Measurements from ENCODE around the gene PLSCR3.

Gene PLSCR3

DNA sequence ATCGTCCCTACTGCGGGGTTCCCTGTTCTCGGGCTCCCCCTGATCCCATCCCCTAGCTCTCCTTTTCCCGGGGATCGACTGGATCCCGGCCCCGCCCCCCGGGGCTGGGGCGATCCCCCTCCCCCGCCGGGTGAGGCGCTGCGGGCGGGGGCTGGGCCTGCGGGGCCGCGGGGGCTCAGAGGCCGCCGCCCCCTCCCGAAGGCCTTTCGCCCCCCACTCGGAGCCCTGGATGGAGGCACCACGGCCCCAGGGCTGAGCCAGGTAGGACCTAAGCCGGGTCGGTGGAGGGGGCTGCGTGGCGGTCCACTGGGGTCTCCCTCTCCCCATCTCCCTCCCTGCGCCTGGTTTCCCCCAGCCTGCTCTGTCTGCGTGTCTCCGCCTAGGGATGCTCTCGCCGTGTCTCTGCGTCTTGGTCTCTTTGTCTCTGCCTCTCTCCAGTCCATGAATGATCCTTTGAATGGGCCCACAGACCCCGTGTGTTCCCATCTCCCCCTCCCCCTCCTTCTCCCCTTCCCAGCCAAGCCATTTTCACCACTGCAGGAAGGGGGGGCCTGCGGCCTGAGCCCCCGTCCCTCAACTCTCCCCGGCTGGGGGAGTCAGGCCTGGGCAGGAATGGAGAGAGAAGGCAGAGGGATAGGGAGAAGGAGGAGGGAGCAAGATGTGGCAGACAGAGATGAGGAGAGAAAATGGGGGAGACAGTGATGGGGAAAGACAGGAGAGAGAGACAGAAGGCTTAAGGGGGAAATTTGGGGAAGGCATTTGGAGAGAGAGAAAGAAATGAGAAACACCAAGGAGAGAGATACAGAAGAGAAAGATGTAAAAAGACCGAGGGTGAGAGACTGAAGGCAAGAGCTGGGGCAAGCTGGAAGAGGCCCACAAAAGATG lies 11.3 kb upstream of the PLSCR3 start:
- no peak for DNase-seq

DNA sequence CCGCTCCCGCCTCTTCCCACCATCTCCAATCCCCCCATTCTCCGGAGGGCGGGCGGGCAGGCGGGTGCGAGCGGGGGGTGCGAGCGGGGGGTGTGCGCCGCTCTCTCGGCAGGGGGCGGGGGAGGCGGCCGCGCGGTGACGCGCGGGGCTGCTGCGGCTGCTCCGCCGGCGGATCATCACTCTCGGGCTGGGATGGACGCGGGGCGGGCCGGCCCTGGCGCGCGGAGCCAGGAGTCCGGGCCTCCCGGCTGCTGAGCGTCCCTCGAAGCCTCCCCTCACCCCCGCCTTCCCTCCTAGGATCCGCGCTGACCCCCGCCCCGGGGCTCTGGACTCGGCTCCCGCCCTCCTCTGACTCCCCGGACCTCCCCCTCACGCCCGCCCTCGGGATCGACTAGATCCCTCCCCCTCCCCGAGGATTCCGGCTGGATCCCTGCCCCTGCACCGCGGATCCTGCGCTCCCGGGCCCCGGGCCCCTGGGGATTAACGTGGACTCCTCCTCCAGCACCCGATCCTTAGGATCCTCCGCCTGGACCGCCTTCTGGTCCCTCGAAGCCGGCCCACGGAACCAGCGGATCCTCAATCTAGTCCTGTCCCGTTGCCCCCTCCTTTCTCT lies 10.5 kb upstream of the PLSCR3 start:
- peak; percentile 71 for DNase-seq

DNA sequence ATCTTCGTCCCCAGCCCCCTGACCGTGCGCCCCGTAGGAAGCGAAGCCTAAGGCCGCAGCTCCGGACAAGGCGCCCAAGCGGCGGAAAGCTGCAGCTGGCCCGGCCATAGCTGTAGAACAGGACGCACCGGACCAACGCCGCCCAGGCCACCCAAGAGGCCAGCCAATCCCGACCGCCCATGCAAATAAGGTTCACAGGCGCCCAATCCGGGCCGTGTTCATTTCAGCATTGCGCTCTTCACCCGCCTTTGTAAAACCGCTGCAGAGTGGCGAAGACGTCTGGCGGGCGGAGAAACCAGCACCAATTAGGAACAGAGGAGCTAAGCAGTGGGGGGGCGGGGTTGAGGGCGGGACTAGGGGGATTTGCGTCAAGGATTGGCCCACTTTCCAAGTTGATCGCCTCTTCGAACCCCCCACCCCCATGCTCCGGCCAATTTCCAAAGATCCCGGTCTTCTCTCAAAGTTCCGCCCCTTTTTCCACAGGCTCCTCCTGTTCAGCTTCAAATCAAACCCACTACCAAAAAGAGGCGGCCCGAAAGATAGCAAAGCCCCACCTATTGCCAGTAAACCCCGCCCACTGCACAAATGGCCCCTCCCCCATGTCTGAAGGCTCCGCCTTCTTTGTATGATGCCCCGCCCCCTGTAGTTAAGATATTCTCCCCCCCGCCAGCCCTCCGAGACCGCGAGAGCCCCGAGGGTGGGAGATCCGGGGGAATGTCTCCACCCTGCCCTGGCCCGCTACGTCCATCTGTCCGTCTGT lies 9.8 kb upstream of the PLSCR3 start, which contains the start of gene TMEM256:
TMEM256 (minus strand) TSS at position 121 of the 760 bp plus-strand sequence; CDS start at position 108, 13 bp downstream.
- peak; percentile 99 for DNase-seq

DNA sequence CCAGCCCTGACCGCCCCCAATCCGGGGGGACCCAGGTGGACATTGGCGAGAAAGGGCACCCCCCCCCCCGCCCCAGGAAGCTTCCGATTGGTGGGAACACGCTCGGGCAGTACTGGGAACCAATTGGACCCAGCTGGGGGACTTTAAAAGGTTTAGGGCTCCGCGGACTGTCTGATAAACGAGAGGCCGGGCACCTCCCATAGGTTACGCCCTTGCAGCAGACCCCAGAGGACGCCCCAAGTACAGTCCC lies 9.3 kb upstream of the PLSCR3 start:
- DNase-seq: no peak

DNA sequence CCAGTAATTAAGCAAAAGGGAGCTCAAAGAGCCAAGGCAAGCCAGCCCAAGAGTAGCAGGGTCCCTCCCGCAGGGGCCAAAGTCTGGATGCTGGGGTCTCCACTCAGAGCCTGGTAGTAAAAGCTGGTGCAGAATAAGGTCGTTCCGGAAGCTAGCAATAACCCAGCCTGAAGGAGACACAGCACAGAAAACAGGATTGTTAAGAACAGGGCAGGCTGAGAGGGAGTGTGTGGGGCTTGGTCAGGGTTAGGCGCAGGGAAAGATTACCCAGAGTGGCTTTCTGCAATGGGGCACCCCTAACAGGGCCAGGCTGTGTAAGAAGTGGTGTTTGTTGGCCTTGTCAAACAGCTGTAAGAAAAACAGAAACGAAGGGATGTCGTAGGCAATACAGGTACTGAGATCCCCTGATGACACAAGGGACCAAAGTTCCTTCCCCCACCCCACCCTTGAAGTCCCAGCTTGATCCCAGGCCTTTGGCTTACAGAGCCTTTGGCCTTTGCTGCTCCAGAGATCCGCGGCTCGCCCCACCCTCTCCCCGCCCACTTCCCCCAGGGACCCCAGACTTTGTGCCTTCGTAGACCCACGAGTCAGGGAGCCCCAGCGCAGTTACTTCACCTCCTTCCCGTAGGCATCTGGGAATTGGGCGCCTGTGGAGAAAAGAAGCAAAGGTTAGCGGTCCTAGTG lies 8.9 kb upstream of the PLSCR3 start:
- no peak for DNase-seq

DNA sequence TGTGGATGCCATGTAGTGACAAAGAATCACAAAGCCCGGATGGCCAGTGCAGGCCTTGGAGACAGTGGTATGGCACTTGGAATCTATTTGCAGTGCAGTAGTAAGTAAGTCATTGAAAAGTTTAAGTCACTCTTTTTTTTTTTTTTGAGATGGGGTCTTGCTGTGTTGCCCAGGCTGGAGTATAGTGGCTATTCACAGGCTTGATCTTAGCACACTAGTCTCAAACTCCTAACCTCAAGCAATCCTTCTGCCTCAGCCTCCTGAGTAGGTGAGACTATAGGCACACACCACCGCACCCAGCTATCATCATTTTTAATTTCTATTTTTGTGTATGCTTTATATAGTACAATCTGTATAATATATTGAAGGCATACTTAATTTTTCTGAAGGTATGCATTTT lies 4.3 kb upstream of the PLSCR3 start:
- DNase-seq: peak; percentile 18

DNA sequence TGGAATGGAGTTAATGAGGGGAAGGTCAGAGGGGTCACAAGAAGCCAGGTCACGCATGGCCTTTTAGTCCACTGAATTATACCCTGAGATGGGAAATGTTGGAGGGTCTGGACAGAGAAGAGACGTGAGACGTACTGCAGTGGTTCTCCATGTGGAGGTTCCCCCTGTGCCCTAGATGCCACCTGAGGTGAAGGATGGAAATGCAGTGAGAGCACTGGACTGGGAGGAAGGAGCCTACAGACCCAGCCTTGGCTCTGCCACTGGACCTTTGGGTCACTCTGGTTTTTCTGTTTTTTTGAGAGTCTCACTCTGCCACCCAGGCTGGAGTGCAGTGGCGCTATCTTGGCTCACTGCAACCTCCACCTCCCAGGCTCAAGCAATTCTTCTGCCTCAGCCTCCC lies 1.8 kb upstream of the PLSCR3 start:
- DNase-seq: peak; percentile 26

DNA sequence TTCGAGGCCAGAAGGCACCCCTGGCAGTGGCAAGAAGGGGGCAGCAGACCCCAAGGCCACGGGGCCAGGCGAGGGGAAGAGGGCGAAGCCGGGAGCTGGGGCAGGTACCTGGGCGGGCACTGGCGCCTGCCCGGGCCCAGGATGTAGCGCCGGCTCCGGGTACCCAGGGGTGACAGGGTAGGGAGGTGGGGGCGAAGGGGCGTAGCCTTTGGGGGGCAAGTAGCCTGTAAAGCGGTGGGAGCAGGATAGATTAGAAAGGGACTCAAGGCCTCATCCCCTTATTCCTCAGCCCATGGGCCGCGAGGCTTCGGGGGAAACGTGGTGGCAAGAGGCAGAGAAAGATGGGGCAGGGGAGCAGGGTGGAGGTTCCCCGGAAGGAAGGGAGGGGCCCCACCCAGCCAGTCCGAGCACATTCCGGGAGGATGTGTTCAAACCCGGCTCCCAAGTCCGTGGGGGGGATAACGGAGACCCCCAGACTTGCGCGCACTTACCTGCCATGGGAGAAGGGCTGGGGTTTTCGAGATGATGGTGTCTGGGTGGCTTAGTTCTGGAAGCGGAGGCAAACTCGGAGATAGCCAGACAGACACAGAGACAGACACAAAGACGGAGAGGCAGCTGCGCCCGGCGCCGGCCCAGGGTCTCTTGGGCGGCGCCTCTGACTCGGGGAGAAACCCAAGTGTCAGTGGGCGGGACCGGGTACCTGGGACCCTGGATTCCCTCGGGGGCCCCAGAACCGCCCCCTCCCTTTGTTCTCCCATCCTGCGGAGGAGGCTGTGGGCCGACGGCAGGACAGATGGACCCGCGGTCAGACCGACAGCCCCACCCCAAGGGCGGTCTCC lies 493 bp downstream of the PLSCR3 start:
- DNase-seq: no peak

DNA sequence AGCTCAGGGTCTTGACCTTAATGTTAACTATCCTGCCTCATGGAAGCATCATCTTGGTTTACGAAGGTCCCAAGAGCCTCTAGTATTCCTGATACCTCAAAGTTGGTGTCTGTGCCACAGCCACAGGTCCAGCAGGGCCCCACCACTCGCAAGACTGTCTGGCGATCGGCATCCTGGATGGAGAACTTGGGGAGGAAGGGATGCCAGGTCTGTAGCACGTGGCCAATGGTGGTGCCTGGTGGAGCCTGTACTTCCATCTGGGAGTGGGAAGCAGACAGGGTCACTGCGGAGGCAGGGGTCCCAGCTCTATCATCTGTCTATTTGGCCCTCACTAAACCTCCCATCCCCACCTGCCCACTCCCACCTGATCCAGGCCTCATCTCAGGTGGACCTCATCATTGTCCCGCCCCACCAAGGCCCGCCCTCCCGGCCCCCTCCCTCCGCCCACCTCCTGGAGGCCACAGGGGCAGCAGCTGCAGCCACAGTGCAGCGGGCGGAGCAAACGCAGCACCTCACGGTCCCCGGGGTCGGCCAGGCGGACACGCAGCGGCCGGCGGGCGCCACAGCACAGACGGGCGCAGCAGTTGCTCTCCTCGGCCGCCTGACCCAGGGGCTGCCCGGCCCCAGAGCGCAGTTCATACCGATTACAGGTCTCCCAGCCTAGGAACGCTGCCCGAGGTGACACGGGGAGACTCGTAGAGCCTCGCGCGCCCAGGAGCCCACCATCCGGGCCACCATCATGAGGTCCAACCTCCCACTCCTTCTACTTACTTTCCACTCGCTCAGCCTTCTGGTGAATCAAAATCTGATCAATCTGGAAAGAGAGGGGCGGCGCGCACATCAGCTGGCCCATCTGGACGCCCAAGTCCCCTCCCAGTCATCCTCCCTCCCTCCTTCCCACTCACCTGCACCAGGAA lies 1.4 kb downstream of the PLSCR3 start:
- DNase-seq: no peak

DNA sequence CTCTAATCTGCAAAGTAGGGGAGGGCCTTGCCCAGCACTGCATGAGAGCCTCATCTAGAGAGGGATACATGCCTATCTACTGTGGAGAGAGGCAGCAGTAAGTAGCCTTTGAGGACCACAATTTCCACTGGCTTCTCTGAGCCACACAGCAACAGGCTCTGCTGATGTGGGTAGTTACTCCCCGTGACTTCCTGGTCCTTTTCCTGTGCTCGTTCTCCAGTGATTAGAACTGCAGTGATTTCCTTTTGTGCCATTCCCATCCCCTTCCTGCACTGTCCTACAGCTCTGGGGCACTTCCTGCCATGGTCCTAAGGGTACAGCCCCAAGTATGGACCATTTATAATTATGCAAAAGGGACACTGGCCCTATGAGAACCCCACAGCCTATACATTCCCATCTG lies 3.0 kb downstream of the PLSCR3 start:
- no peak for DNase-seq

DNA sequence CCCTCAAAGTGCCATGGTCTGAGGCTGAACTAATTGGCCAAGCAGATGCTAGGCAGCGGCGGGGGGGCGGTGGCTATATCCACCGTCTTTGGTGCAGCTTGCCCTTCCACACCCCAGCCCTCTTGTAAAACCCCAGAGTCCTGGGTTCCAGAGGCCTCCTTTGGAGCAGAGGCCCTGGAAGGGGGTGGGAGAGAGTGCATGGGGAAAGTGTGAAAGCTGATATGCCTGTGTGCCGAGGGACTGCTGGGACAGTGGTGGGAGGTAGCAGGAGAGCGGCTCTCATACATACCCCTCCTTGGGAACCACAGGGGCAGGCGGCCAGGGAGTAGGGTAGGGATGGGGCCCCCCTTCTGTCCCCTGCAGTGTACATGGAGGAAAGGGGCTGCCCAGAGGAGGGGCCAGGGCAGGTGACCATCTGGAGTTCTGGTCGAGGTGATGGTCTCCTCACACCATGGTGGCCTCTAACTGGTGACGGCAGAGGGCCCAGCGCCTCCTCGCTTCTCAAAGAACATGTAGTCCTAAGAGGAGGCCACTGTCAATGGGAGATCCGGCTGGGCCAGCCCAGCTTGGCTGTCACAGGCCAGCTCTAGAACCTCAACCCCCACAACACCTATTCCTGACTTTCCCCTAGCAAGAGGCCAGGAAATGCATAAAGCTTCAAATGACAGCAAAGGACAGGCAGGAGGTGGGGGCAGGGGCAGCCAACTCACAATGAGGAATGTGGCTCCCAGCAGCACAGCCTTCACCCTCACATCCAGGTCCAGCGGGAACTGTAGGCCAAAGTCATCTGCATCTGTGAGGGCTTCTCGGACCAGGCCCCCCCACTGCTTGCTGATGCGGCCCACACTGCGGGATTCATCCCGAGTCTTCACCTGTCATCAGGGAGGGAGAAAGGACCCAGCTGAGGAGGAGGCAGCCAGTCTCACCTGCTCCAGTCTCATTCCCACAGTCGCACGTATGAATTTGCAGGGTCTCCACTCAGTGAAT lies 4.1 kb downstream of the PLSCR3 start:
- no peak for DNase-seq

DNA sequence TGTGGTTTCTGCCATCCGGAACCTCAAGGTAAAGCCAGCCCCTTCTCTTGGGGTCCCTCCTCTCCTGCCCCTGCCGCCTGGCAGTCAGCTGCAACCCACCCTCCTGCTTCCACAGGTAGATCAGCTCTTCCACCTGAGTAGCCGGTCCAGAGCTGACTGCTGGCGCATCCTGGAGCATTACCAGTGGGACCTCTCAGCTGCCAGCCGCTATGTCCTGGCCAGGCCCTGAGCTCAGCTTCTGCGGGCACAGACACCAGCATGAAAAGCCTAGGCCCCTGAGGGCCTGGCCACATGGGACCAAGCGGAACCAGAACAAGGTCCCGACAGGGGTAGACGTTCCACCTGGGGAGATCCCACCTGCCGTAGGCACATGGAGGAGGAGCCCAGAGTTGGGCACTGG lies 5.5 kb downstream of the PLSCR3 start:
- no peak for DNase-seq

DNA sequence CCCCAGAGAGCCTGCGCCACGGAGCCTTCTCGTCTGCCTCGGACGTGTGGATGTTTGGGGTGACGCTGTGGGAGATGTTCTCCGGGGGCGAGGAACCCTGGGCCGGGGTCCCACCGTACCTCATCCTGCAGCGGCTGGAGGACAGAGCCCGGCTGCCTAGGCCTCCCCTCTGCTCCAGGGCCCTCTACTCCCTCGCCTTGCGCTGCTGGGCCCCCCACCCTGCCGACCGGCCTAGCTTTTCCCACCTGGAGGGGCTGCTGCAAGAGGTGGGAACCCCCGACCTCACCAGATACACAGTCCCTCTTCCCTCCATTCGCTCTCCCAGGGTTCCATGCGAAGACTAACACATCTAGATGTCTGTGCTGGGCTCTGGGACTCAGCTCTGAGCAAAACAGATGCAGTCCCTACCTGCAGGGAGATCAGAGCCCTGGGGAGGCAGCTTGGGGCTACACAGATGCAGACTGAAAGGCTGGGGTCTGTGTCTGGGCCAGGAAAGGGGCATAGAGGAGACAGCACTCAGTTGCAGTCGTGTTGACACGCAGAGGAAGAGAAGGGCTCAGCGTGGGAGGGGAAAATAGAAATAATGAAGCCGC lies 9.7 kb downstream of the PLSCR3 start:
- DNase-seq: no peak

DNA sequence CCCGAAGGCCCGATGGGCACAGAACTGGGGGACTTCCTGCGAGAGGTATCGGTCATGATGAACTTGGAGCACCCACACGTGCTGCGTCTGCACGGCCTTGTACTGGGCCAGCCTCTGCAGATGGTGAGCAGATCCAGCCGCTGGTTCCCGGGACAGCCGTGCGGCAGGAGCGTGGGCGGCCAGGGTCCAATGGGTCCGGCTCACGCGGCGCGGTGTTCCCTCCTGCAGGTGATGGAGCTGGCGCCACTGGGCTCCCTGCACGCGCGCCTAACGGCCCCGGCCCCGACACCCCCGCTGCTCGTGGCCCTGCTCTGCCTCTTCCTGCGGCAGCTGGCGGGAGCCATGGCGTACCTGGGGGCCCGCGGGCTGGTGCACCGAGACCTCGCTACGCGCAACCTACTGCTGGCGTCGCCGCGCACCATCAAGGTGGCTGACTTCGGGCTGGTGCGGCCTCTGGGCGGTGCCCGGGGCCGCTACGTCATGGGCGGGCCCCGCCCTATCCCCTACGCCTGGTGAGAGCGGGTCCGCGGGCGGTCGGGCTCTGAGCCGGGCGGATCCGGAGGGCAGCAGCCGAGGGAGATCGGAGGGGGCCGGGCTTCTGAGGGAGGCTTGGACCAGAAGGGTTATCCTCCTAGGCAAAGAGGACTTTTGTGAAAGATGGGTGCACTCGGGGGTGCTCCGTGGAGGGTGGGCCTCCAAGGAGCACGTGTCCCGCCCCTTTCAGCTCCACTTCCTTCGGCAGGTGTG lies 10.4 kb downstream of the PLSCR3 start:
- DNase-seq: peak; percentile 78

DNA sequence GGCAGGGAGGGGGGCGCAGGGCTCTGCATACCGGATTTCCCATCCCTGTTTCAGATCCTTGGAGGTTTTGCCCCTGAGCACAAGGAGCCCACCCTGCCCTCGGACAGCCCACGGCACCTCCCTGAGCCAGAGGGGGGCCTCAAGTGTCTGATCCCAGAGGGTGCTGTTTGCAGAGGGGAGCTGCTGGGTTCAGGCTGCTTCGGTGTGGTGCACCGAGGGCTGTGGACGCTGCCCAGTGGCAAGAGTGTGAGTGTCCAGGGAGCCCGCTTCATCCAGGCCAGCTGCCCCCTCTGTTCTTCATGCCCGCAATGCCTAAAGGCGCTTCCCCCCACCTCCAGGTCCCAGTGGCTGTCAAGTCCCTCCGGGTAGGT lies 11.0 kb downstream of the PLSCR3 start:
- no peak for DNase-seq

DNA sequence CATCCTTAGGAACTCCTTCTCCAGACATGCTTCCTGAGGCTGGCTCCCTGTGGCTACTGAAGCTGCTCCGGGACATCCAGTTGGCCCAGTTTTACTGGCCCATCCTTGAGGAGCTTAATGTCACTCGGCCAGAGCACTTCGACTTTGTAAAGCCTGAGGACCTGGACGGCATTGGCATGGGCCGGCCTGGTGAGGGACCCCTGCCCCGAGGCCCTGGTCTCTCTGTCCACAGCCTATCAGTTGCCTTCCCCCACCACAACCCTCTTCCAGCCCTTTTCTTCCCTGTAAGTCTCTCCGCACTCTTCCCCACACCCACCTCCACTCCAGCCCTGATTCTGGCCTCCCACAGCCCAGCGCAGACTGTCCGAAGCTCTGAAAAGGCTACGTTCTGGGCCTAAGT lies 11.4 kb downstream of the PLSCR3 start:
- no peak for DNase-seq

DNA sequence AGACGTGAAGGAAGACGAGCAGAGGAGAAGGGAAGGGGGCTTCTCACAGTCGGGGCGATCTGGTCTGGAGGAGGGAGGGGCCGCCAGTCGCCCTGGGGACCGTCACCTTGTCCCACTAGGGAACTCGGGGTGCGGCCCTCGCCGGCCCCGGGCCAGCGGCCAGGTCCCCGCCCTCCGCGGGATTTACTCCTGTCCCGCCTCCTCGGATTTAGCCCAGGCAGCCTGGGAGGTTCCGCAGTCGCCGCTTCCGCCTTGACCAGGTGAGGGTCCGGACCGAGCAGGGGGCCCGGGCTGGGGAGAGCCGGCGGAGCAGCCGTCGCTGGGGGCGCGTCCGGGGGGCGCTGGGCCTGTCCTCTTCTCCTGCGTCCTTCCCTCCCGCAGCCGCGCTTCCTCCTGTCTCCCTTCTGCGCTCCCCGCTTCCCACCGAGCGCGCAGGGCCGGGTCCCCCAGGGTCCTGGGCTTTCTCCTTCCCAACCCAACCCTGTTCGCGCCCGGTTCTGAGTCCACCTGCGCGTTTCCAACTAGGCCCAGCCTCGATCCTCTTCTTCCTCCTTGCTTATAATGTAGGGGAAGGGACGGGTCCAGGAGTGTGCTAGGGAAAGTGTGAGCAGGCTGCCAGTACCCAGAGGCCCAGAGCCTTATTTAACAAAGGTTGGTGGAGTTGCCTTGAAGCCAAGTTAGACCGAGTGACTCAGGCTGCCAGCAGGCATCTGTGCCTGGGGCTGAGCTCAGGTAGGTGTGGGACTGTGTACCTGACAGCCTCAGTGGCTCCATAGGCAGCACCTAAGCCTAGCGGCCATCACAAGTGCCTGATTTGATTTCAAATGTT lies 13.3 kb downstream of the PLSCR3 start, which contains the start of gene TNK1:
TNK1 (plus strand) TSS at position 235 of the 829 bp plus-strand sequence. CDS start 1,838 bp downstream, outside the sequence.
- DNase-seq: no peak

DNA sequence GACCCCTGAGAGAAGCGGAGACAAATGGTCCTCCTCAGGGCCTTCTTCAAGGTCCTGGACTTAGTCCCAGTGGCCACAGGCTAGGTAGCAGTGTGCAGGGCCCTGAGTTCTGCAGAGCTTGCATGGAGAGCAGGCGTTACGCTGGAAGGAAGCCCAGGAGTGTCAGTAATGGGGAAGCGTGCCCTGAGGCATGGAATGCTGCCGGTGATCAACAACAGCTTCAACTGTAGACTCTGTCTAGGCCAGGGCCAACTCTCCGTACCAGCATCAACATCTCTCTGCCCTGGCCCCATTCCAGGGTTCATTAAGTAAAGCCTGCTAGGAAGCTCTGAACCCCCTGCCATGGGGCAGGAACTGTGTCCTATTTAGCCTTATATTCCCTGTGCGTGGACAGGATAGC lies 14.0 kb downstream of the PLSCR3 start:
- no peak for DNase-seq
